Muscle of back (tissue), 11 donors: ENCODE results near the gene PPP2R1B. TPM values are rescaled to one million over a fixed set of nuclear protein-coding genes. Genes with fewer than 3 reads are reported as not detected.
A peak's percentile ranks its signal among the peaks of the same experiment; 100 is the strongest.
"Not testable (repeated sequence)": the region's sequence is repeated elsewhere in the genome, so short reads cannot be mapped to it uniquely, and the experiment has no call there.

ENCODE experiments used
- DNase-seq, 3 donors: peaks; one replicate each; pipeline versions ENCODE4 v3.0.0 to v3.0.0-alpha.2; 2013
- polyA plus RNA-seq, 10 donors: library from polyadenylated mRNA; unstranded; fragments of 120-200 nt; gene quantifications; one replicate each; pipeline ENCODE4 v1.2.1, GENCODE V29; 2013; ENCODE audit not compliant: insufficient read length in 10 of 10

Gene PPP2R1B
- polyA plus RNA-seq, 10 donors, result 8.9 to 16.1 (median 11.0) TPM

GRCh38 chr11:111729071-111729830 is 36.9 kb downstream of the PPP2R1B start:
- no peak for DNase-seq

DNA sequence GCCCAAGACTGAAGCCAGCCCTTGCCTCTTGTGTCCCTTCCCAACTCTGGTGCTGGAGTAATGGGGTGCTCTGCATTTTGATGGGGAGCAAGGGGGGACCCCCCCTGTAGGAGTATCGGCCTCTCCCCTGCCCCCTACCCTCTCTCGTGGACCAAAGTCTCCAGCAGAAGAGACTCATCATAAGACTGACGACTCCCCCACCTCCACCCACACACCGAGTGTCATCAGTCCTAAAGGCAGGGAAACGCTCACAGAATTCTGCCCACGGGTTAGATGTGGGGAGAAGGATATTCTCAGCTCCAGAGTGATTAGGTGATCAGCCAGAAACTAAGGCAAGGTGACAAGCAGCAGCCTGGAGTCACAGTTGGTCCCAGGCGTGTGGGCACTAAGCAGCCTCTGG is 38.8 kb downstream of the PPP2R1B start:
- DNase-seq, result no peak

DNA sequence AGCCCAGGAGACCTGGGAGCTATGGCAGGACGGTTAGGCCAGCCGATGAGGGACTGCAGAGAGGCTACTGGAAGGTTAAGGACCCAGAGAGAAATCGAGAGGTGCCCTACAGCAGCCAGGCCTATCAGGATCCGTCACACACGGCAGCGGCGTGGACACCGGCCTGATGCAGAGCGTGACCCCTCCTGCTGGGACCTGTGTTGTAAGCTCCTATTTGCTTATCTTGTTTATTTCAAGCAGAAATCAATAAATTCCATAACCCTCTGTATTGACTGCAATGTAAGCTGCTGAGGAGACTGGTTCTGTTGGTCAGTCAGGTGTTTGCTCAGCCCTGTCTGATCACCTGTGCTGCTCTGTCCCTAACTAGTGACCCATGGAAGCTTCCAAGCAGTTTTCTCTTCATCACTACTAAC is 39.9 kb downstream of the PPP2R1B start:
- DNase-seq, result no peak

- DNase-seq, result no peak
Observed at GRCh38 chr11:111725621-111726020, 40.6 kb downstream of the PPP2R1B start.

GRCh38 chr11:111724615-111725129 is 41.5 kb downstream of the PPP2R1B start:
- no peak for DNase-seq

DNA sequence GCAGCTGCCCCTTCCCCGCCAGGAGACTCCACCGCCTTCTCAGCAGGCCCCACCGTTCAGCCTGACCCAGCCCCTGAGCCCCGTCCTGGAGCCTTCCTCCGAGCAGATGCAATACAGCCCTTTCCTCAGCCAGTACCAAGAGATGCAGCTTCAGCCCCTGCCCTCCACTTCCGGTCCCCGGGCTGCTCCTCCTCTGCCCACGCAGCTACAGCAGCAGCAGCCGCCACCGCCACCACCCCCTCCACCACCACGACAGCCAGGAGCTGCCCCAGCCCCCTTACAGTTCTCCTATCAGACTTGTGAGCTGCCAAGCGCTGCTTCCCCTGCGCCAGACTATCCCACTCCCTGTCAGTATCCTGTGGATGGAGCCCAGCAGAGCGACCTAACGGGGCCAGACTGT is 42.6 kb downstream of the PPP2R1B start:
- DNase-seq, result no peak

DNA sequence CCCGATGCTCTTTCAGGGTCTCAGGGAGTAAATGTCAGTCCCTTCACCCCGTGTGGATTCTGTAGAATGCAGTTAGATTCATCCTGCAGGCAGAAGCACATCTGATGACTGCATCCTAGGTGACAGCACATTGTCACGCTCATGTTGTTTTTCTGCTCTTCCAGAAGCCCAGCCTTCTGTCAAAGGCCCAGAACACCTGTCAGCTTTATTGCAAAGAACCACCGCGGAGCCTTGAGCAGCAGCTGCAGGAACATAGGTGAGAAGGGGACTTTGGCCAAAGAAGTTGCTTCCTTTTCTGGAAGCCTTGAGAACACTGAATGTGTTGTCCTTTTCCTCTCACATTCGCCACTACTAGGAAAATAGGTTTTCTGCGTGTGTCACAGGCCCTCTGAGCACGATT is 43.7 kb downstream of the PPP2R1B start:
- DNase-seq, result no peak

DNA sequence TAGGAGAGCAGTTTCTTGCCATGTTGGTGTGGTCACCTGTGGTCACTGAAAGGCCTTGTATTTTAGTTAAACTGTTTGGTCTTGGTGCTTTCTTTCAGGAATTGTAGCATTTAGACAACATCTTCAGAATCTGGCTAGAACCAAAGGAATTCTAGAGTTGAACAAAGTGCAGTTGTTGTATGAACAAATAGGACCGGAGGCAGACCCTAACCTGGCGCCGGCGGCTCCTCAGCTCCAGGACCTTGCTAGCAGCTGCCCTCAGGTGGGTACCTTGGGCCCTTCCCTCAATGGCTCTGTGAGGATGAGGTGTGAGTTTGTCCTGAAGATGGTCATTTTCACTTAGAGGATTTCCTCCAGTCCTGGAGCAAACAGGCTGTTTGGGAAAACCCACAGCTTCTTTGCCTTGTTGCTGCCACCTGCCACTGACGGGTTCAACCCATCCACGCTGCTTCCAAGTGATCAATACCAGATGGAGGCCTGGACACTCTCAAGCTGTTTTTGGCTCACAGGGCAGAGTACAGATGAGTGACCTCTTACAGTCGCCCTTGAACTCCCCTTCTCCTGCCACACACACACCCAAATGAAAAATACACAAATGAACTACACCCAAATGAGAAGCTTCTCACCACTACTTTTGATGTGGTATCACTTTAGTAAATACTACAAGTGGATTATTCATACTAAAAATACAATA is 45.2 kb downstream of the PPP2R1B start:
- DNase-seq, result no peak

DNA sequence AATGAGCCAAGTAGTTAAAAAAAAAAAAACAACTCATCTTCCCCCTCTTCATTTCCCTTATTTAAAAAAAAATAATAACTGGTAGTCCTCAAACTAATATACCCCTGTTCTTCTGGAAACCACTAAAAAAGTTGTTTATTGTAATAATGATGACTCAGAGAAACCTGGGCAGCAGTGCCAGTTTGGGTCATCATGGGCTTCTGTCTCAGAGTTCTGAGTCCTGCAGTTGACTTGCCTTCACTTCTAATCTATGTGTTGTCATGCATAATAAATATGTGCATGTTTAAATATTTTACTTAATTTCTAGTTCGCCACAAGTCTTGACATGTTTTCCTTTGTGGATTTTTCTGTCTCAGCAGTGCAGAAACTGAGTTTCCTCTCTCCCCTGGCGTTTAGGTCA is 46.8 kb downstream of the PPP2R1B start:
- DNase-seq, result no peak

GRCh38 chr11:111718859-111719258 is 47.3 kb downstream of the PPP2R1B start:
- no peak for DNase-seq

DNA sequence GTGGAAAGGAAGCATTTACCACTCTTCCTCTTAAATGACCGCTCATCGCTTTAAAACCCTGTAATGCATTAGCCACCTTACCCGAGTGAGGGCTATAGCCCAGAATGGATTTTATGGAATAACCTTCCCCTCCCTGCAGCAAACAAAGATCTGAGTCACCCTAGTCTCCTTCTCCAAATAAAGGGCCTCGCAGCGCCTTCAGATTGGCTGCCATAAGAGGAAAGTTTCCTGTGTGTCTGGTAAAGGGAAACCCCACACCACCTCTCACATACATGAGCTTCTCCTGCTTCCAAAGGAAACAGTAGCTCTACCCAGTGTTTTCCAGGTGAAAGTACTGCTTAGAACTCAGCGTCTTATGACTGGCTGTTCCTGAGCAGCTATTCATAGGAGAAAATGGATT is 47.8 kb downstream of the PPP2R1B start:
- peak in 1 of 3 donors; percentile 22 for DNase-seq

DNA sequence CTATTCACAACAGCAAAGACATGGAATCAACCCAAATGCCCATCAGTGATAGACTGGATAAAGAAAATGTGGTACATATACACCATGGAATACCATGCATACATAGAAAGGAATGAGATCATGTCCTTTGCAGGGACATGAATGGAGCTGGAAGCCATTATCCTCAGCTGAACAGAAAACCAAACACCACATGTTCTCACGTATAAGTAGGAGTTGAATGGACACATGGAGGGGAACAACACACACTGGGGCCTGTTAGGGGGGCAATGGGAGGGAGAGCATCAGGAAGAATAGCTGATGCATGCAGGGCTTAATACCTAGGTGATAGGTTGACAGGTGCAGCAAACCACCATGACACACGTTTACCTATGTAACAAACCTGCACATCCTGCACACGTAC is 48.5 kb downstream of the PPP2R1B start:
- not testable (repeated sequence) for DNase-seq

DNA sequence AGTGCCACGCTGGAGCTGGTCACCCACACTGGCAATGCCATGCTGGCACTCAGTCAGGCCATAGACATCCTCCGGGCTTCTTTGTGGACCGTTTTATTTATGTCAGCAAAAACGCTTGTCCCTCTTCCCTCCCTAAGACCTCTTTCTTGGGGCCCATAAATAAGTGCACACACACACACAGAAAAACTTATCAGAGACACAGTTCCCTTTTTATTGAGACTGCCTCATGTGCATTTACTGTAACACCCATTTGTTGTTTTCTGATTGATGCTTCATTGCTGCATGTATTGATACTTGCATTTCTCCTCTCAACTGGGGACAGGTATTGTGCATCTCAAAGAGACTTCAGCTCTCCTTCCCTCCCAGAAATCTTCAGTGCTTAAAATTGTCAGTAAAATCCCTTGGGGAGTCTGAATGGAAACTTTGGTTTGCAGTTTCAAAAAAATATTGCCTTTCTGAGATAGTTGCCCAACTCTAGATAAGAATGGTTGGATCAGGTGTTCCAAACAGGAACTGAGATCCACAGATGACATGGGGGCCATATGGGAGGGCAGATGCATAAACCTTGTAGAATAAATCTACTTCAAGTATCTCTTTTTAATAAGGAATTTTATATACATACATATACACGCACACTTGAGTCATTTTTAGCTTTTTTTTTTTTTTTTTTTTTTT is 50.9 kb downstream of the PPP2R1B start:
- no peak for DNase-seq

- no peak for DNase-seq
Observed at GRCh38 chr11:111714522-111714921, 51.7 kb downstream of the PPP2R1B start.

GRCh38 chr11:111707691-111708067 is 58.5 kb downstream of the PPP2R1B start:
- no peak for DNase-seq

DNA sequence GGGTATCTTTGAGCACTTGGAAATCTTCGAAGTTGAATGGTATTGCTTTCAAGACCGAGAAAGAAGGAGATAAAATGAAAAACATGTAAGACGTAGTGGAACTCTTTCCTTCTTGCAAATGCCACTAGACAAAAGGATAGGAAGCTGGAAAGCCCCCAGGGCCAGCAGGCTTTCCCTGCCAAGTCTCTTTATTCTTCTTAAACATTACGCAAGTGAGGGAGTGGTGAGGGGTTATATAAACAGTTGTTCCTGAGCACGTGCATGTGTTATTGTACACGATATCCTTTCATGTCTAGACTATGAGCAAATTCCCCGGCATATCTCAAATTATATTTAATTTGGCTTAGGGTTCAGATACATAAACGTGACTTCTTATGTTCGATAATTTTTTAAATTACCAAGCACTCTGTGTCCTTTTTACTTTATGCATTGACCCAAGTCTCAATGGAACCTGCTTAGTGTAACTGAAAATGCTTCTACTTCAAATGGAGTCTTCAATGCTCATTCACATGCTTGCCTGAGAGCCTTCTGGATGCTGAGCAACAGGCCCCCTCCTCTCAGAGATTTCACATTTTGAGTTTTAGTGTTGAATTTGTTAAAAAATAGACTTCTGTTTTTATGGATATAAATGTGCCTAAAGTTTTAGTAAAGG is 59.0 kb downstream of the PPP2R1B start:
- DNase-seq, result peak; percentile 16 to 68 (median 48)

- DNase-seq, result peak in 1 of 3 donors; percentile 9
Observed at GRCh38 chr11:111703576-111703975, 62.6 kb downstream of the PPP2R1B start.

- DNase-seq, result no peak
Observed at GRCh38 chr11:111702623-111703022, 63.6 kb downstream of the PPP2R1B start.

DNA sequence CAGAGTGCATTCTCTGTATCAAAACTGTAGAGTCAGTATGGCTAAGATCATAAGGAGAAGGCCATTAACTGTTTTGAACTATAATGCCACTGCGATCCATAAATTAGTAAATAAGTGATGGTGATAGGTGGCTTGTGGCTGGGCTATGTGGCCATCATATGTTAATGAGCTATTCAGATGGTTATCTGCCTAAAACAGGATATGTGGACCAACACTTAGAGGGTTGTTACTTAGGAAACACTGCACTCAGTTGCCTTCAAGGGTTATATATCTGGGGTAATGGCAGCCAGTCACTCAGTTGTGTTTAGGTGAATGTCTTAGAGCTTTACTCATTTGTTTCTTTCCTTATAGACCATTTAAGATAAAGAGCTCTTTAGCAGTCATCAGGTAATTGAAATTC is 66.0 kb downstream of the PPP2R1B start:
- DNase-seq, result no peak

- no peak for DNase-seq
Observed at GRCh38 chr11:111699579-111700156, 66.5 kb downstream of the PPP2R1B start.

DNA sequence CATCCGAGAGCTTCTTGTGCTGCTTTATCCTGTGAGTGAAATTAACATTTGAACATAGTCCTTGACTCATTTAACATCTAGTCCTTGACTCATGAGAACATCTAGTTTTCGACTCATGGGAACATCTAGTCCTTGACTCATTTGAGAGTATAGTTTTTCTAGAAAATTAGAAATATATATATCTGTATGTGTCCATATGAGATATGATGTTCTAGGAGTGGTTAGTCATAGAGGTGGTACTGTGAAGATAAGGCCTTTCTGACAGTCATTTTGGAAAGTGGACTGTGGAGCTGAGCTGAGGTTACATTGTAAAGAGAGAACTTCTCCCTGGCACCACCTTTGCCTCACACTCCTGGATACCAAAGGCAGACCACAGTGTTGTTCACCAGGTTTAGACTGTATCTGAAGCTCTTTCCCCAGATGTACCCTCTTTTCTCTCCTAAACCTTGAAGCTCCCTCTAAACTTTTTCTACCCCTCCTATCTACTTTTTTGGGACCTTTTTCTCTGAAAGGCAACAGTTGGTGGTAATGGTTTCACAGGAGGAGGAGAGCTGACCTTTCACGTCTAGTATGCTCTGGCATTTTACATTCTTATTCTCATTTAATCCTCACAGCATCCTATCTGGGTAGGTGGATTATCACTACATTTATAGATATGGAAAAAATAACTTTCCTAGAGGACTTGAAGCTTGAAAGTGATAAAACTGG is 67.2 kb downstream of the PPP2R1B start:
- no peak for DNase-seq
